ENCODE data around the gene MRPL10.
A peak's percentile ranks its signal among the peaks of the same experiment; 100 is the strongest.

Gene MRPL10

GRCh38 chr17:47831003-47831933 lies at the start of gene MRPL10, which contains the start of gene LRRC46:
TSS of gene MRPL10 (minus strand) at chr17:47831541. CDS start at chr17:47831511, 30 bp downstream.
TSS of gene LRRC46 (plus strand) at chr17:47831670. CDS start at chr17:47831990, 320 bp downstream.
- in situ Hi-C loops (cut with MboI; ENCODE audit: low sequenced_read_pairs, unreplicated experiment) = no loop called here
- no peak for TF ChIP-seq CTCF (IDR thresholded peaks at IDR 0.05; ENCODE audit: borderline replicate concordance, control extremely low read depth, extremely low read depth, insufficient read depth, missing control alignments)
- peak; percentile 99 for DNase-seq (ENCODE audit: low spot score)

- DNase-seq (ENCODE audit: low spot score) = no peak
- TF ChIP-seq CTCF (IDR thresholded peaks at IDR 0.05; ENCODE audit: borderline replicate concordance, control extremely low read depth, extremely low read depth, insufficient read depth, missing control alignments) = no peak
- in situ Hi-C loops (cut with MboI; ENCODE audit: low sequenced_read_pairs, unreplicated experiment) = no loop called here
Measured at GRCh38 chr17:47879776-47880454, 48.6 kb upstream of the MRPL10 start.

- in situ Hi-C loops (cut with MboI; ENCODE audit: low sequenced_read_pairs, unreplicated experiment) = no loop called here
- TF ChIP-seq CTCF (IDR thresholded peaks at IDR 0.05; ENCODE audit: borderline replicate concordance, control extremely low read depth, extremely low read depth, insufficient read depth, missing control alignments) = no peak
- DNase-seq (ENCODE audit: low spot score) = no peak
Measured at GRCh38 chr17:47879028-47879585, 47.8 kb upstream of the MRPL10 start.

- no peak for TF ChIP-seq CTCF (IDR thresholded peaks at IDR 0.05; ENCODE audit: borderline replicate concordance, control extremely low read depth, extremely low read depth, insufficient read depth, missing control alignments)
- in situ Hi-C loops (cut with MboI; ENCODE audit: low sequenced_read_pairs, unreplicated experiment) = no loop called here
- DNase-seq (ENCODE audit: low spot score) = no peak
Measured at GRCh38 chr17:47878203-47879027, 47.1 kb upstream of the MRPL10 start.

GRCh38 chr17:47877368-47878034 lies 46.2 kb upstream of the MRPL10 start:
- no peak for DNase-seq (ENCODE audit: low spot score)
- TF ChIP-seq CTCF (IDR thresholded peaks at IDR 0.05; ENCODE audit: borderline replicate concordance, control extremely low read depth, extremely low read depth, insufficient read depth, missing control alignments) = no peak
- in situ Hi-C loops (cut with MboI; ENCODE audit: low sequenced_read_pairs, unreplicated experiment) = no loop called here
